ENCODE data around the gene GAL3ST2.
"Not testable (repeated sequence)": the region's sequence is repeated elsewhere in the genome, so short reads cannot be mapped to it uniquely, and the experiment has no call there.

GAL3ST2 gene

DNA sequence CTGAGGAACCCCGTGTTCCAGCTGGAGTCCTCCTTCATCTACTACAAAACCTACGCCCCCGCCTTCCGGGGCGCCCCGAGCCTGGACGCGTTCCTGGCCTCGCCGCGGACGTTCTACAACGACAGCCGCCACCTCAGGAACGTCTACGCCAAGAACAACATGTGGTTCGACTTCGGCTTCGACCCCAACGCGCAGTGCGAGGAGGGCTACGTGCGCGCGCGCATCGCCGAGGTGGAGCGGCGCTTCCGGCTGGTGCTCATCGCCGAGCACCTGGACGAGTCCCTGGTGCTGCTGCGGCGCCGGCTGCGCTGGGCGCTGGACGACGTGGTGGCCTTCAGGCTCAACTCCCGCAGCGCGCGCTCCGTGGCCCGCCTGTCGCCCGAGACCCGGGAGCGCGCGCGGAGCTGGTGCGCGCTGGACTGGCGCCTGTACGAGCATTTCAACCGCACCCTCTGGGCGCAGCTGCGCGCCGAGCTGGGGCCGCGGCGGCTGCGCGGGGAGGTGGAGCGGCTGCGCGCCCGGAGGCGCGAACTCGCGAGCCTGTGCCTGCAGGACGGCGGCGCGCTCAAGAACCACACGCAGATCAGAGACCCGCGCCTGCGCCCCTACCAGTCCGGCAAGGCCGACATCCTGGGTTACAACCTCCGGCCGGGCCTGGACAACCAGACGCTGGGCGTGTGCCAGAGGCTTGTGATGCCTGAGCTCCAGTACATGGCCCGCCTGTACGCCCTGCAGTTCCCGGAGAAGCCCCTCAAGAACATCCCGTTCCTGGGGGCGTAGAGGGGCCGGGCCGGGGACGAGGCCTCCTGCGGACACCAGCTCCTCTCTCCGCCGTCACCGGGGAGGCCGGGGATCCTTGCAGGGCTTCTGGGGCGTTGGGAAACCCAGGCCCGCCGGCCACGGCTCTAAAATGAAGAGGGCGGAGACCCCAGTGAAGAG lies 27.0 kb downstream of the GAL3ST2 start:
- peak; percentile 53 for DNase-seq (ENCODE audit: low read depth)
- peak overlapping the region; percentile 32 for H3K4me3 ChIP-seq (ENCODE audit: low read length)

DNA sequence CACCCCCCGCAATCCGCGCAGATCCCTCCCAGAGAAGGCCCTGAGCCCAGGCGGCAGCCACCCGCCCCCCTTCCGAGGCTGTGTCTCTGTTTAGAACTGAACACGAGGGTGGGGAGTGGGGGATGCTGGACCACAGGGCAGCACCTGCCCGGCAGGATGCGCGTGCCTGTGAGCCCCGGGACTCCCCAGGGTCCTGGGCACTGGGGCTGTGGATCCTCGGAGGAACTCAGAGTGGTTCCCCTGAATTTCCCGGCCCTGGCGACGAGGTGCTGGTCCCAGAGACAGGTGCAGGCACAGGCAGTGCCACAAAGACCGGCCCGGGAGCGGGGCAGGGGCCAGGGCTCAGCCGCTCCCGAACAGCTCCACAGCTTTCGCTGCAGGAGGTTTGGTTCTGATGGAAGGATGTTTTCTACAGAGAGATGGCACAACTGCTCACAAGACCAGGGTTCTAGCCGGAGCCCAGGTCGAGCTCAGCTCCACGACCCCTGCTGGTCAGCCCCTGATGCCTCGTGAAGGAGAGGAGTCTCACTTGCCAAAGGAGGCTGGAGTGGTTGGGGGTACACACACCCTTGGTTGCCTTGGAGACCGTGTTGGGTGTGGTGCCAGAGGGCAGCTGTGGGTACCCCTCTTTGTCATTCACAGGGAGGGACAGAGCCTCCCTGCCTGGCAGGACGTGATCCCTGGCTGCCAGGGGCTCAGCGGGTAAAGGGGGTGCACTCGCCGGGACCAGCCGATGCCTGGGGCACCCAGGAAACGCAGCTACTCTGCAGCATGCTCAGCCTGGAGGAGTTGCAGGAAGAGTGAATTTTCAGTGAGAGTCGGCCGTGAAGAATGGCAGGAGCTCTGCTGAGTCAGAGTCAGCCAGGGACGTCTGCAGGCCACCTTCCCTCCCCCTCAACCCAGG lies 28.0 kb downstream of the GAL3ST2 start:
- TF ChIP-seq, protein P1, sequence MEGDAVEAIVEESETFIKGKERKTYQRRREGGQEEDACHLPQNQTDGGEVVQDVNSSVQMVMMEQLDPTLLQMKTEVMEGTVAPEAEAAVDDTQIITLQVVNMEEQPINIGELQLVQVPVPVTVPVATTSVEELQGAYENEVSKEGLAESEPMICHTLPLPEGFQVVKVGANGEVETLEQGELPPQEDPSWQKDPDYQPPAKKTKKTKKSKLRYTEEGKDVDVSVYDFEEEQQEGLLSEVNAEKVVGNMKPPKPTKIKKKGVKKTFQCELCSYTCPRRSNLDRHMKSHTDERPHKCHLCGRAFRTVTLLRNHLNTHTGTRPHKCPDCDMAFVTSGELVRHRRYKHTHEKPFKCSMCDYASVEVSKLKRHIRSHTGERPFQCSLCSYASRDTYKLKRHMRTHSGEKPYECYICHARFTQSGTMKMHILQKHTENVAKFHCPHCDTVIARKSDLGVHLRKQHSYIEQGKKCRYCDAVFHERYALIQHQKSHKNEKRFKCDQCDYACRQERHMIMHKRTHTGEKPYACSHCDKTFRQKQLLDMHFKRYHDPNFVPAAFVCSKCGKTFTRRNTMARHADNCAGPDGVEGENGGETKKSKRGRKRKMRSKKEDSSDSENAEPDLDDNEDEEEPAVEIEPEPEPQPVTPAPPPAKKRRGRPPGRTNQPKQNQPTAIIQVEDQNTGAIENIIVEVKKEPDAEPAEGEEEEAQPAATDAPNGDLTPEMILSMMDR (IDR thresholded peaks at IDR 0.05; ENCODE audit: insufficient read depth, low read depth, low read length, missing control alignments), result no peak
- no peak for DNase-seq (ENCODE audit: low read depth)

More for the DNA sequence above, 27.0 kb downstream of the GAL3ST2 start:
- TF ChIP-seq, protein P1 (IDR thresholded peaks at IDR 0.05; ENCODE audit: insufficient read depth, low read depth, low read length, missing control alignments), result no peak

DNA sequence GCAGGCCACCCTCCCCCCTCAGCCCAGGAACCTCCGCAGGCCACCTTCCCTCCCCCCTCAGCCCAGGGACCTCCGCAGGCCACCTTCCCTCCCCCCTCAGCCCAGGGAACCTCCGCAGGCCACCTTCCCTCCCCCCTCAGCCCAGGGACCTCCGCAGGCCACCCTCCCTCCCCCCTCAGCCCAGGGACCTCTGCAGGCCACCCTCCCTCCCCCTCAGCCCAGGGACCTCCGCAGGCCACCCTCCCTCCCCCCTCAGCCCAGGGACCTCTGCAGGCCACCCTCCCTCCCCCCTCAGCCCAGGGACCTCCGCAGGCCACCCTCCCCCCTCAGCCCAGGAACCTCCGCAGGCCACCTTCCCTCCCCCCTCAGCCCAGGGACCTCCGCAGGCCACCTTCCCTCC lies 29.6 kb downstream of the GAL3ST2 start:
- not testable (repeated sequence) for H3K4me3 ChIP-seq (ENCODE audit: low read length); DNase-seq (ENCODE audit: low read depth)

More for the DNA sequence above, 28.0 kb downstream of the GAL3ST2 start:
- no peak overlapping the region for H3K4me3 ChIP-seq (ENCODE audit: low read length)

DNA sequence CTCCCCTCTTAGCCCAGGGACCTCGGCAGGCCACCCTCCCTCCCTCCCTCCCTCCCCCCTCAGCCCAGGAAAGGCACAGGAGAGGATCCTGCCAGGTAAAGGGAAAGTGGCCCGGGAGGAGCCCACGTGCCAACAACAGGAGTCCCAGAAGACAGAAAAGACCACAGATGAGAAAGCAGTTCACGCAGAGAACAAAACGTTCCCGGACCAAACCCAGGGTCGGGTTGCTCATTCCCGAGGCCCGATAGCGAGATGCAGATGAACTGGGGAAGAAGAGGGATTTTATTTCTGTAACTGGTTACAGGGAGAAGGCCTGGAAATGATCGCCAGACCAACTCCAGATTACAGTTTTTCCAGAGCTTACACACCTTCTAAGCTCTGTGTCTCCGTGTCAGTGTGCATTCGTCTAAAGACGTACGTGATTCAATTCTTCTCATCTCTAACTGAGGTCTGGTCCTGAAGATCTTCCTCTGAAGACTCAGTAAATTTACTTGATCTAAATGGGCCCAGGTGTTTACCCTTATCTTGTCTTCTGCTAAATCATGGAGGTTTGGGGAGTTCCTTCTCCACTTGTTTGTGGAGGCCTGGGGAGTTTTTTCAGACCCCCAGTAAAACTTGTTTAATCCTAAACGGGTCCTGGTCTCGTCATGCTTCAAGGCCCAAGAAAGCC lies 31.6 kb downstream of the GAL3ST2 start:
- no peak overlapping the region for H3K4me3 ChIP-seq (ENCODE audit: low read length)
- no peak for DNase-seq (ENCODE audit: low read depth)
- TF ChIP-seq, protein P1 (IDR thresholded peaks at IDR 0.05; ENCODE audit: insufficient read depth, low read depth, low read length, missing control alignments), result no peak

DNA sequence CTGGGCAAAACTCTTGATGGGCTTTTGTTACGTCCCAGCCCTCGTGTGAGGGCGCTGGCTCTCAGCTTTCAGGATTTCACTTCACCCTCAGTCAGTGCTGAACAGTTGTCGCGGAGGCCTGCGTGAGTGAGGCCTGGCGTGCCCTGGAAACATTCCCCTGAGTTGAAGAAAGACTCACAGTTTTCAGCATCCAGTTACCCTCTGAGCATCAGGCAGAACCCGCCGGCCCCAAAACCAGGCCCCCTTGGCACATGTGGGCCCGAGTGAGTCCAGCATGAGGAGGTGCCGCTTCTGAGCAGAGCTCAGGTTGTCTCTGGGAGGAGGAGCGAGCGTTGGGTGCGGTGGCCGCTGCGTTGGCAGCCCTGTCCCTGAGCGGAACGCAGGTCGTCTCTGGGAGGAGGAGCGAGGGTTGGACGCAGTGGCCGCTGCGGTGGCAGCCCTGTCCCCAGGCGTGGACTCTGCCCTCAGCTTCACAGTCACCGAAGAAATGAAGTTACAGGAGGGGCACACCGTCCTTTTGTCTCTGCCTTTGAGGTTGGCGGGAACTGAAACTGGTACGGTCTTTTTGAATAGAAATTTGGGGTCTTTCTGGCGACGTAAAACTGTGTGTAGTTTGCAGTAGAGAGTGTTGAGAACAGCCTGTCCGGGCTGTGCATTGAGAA lies 32.2 kb downstream of the GAL3ST2 start, which contains the start of gene NEU4:
Gene NEU4, plus strand, starts transcription at position 473 of the 662 bp plus-strand sequence. CDS start 5,292 bp downstream, outside the sequence.
- TF ChIP-seq, protein P1 (IDR thresholded peaks at IDR 0.05; ENCODE audit: insufficient read depth, low read depth, low read length, missing control alignments), result no peak
- no peak within 1 kb of the TSS for H3K4me3 ChIP-seq (ENCODE audit: low read length)
- no peak for DNase-seq (ENCODE audit: low read depth)

DNA sequence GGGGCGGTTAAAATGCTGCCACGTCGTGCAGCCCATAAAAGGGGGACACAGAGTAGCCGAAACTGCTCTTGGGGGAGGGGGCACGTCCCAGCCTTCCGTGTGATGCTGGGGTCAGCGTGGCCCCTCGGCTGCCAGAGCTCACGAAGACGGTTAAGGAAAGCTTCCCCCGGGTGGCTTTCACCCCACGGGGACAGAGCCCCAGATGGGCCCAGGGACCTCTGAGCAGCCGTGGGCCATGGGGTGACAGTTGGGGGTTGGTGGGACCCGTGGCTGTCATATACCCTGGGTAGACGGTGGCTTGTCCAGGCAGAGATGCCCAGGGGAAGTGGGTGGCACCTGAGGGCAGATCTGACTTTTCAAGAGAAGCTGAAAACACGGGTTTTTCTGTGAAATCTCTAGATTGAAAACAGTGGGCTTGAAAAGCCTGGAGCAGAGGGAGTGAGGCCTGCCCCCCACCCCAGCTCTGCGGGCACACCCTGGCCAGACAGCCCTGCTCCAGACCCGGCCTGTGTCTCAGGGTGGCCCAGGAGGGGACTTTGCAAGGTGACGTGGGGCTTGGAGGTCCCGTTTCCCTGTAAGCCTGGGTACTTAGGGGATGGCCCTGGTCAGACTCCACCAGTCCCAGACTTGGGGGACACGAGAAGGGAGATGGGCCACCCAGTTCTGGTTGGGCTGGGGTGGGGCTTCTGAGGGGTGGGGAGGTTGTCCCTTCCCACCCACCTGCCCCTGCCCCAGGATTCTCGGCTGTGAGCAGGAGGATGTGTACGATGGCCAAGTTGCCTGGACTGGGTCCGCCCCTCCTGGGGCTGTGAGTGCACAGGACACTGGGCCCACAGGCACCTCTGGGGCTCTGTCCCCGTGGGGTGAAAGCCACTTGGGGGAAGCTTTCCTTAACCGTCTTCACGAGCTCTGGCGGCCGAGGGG lies 33.0 kb downstream of the GAL3ST2 start:
- no peak overlapping the region for H3K4me3 ChIP-seq (ENCODE audit: low read length)
- no peak for DNase-seq (ENCODE audit: low read depth)
- TF ChIP-seq, protein P1 (IDR thresholded peaks at IDR 0.05; ENCODE audit: insufficient read depth, low read depth, low read length, missing control alignments), result no peak

Measured in epithelial cell of esophagus (primary cell).